ENCODE data around the gene C3.
"Not testable (repeated sequence)": the region's sequence is repeated elsewhere in the genome, so short reads cannot be mapped to it uniquely, and the experiment has no call there.

The C3 gene

DNA sequence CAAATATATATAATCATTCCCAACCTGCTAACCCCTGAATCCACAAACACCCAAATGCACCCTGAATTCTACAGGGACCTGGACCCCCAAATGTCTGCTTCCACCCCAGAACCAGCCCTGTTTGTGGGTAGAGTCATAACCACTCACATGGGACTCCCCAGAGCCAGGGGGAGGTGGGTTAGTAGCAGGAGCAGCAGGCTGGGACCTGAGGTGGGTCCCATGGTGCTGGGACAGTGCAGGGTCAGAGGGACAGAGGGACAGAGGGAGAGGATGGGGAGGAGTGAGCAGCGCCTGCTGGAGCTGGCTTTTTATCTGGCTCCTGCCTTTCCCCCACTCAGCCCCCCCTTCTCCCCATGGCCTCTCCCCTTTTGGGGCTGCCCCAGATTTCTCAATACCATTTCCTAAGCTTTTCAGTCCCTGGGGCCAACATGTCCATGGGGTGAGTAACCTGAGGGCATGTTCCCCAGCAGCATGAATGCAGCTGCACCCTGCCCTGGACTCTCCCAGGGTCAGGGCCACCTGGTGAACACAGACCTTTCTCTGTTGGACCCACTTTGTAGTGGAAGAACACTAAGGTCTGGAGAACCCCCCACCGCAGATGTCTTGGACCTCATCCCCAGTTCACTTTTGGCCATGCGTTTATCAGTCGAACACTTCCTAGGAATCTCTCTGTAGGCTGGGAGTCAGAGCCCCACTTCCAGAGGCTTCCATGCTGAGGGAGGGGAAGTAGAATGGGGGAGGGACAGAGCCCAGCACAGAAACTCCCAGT, at the start of gene C3:
Gene C3, minus strand, starts transcription at position 282 of the 769 bp plus-strand sequence. Its CDS starts 61 bp downstream, at position 221.
- DNase-seq = no peak

DNA sequence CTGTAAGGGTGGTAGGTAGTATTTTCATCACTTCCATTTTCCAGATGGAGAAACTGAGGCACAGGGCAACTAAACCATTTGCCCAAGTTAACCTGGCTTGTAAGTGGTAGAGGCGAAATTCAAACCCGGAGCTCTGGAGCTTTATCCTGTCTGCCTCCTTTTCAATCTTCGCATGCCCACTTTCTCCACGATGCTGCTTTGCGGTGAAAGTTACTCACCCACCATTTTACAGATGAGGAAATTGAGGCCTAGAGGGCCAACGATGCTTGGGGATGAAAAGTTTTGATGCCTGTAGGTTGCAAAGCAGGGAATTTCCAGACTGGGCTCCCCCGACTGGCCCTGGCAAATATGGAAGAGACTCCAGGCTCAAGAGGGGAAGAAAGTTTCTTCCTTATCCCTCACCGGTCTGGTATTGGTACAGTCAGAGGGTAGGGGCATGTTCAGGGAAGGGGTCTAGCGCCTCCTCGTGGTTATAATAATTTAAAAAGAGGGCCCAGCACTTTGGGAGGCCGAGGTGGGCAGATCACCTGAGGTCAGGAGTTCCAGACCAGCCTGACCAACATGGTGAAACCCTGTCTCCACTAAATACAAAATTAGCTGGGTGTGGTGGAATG, 48.7 kb upstream of the C3 start:
- no peak for DNase-seq

DNA sequence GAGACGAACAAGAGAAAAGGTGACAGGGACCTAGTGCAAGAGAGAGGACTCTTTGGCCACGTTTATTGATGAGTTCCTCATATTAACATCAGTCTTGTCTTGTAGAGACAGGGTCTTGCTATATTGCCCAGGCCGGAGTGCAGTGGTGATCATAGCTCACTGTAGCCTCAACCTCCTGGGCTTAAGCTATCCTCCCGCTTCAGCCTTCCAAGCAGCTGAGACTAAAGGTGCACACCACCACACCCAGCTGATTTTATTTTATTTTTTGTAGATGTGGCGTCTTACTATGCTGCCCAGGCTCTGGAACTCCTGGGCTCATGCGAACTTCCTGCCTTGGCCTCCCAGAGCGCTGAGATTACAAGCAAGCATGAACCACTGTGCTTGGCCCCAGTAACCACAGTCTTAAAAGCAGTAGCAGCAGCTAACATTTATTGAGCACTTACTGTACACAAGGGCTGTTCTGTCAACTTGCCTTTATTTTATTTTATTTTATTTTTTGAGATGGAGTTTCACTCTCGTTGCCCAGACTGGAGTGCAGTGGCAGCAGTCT, 47.9 kb upstream of the C3 start:
- DNase-seq = no peak

DNA sequence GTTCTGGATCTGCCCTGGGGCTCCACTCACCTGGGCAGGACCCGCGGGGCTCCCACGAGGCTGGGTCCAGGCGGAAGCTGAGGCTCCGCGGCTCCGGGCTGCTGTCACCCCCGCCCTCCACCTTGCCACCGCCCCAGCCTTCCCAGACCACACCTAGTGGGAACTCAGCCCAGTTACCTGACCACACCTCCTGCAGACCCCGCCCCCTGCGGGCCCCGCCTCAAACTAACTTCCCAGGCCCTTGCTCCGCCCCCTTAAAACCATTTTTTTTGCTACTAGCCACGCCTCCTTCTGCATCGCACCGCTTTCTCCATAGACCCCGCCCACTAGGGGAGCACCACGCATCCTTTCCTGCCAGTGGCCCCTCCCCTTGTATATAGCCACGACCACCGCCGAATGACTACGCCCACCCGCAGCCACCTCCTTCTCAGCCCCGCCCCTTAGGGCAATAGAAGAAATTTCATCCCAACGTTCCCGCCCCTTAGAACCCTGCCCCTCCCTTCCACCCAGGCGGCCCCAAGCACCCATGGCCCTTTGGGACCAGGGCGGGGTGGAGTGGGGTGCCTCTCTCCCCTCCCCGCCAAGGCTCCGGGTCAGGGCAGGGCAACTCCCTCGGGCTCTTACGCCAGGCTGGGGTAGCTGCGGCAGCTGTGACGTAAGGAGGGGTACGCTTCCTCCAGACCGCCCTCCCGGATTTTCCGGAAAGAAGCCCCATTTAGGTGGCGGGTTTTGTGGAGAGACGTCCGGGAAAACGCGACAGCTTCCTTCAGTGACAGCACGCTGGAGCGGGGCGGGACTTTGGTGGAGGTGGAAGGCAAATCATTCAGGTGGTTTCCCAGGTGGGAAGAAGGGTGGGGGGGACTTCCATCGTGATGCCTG, 47.1 kb upstream of the C3 start, which contains the start of gene SH2D3A:
Gene SH2D3A, minus strand, starts transcription at position 79 of the 879 bp plus-strand sequence. CDS start 3,687 bp downstream, outside the sequence.
- DNase-seq = peak; percentile 96 to 97

DNA sequence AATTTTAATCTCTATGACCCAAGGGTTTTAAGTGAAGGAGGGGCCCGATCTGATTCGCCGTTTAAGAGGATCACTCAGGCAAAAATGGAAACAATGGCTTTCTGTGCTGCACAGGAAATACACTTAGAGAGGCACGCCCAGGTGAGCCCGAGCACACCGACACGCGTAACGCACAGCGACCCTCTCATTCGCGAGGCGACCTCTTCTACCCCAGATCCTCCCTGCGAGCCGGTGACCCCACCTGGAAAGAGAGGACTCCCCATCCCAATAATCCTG, 46.6 kb upstream of the C3 start:
- no peak for DNase-seq

DNA sequence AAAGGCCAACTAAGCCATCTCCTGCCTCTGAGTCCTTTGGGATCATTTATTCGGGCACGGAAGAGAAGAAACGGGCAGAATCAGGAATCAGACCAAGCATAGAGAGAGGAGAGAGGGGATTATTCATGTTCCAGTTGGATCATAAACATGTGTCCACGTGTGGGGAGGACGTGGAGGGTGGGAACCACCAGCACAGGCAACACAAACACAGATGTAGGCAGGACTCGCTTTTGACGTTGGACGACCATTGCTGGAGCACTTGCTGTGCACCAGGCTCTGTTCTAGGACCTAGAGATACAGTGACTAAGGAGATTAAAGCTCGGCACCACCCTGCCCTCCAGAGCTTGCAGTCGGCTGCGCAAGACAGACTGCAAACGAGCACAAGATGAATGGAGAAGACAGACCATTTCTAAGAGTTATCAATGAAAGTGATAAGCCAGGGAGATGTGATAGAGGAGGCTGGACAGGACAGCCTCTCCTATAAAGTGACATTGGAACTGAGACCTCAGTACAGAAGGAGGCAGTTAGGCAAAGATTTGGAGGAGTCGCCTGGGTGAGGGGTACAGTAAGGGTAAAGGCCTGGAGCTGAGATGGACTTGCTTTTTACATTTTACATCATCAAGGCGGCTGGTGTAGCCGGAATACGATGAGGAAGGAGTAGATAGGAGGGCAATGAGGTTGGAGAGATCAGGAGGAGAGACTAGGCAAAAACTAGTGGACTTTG, 46.1 kb upstream of the C3 start:
- DNase-seq = no peak

DNA sequence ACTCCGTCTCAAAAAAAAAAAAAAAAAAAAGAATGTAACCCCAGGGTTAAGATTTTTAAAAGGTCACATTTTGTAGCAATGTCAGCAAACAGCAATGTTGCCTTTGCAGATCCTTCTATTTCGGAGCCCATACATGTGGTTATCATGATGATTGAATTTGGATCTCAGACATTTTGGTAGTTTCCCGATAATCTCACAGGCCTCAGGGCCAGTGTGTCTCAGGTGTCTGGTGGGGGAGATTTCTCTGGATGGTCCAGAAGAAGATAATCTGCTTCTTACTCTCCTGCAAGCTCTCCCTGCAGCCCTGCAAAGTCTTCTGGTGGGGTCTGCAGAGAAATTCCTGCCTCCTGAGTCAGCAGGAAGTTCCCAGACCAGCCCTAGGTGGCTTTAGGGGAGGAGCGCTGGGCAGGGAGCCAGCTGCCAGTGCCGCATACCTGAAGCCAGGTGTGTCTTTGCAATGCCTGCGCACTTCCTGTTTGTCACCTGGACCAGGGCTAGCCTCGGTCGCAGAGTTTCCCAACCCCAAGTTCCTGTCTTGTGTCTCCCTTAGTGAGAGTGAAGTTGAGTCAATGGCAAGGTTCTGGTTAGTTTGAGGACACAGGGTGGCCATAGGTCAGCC, 45.4 kb upstream of the C3 start:
- DNase-seq = no peak

DNA sequence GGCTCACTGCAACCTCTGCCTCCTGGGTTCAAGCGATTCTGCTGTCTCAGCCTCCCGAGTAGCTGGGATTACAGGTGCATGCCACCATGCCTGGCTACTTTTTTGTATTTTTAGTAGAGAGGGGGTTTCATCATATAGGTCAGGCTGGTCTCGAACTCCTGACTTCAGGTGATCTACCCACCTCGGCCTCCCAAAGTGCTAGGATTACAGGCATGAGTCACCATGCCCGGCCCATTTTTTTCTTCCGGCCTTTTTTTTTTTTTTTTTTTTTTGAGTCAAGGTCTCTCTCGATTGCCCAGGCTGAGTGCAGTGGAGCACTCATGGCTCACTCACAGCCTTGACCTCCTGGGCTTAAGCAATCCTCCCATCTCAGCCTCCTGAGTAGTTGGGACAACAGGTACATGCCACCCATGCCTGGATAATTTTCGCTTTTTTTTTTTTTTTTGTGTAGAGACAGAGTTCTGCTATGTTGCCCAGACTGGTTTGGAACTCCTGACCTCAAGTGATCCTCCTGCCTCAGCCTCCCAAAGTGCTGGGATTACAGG, 41.9 kb upstream of the C3 start:
- not testable (repeated sequence) for DNase-seq

DNA sequence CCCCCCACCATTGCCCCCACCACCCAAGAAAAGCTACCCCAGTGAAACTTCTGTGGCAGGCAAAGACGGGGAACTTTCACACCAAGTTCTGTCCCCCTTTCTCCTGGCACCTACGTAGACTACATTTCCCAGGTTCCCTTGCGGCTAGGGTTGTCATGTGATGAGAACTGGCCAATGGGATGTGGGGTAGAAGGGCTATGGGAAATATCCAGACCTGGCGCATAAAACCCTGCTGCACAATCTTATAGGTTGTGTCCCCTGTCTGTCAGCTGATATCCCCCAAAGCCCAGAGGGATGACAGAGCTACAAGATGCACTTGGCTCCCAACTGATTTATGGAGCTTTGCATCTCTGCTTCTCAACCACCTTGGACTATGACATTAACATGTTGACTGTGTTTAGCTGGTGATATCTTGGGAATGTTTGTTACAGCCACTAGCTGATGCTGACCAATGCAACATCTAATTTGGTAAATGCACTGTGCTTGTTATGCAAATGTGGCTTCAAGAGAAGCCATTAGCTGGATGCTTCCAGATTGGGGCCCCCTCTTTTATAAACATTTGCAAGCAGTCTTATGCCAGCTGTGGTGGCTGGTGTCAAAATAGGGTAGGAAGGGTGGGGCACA, 40.7 kb upstream of the C3 start:
- DNase-seq = no peak

DNA sequence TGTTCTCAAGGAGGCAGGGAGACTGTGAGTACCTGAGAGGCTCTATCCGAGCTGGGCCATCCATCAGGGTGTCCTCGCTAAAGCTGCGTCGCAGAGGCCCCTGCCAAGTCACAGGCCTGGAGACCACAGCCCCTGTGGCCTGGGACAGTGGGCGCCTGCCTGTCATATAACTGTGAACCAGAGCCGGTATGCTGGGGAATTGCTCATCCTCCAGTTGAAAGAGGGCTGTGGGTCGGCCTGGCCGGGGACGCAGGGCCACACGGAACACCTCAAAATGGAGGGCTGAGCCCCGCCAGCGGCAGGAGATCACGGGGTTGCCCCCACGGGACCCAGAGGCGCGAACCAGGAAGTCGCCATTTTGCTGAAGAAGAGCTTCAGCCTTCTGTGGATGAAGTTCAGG, 40.2 kb upstream of the C3 start:
- no peak for DNase-seq

DNA sequence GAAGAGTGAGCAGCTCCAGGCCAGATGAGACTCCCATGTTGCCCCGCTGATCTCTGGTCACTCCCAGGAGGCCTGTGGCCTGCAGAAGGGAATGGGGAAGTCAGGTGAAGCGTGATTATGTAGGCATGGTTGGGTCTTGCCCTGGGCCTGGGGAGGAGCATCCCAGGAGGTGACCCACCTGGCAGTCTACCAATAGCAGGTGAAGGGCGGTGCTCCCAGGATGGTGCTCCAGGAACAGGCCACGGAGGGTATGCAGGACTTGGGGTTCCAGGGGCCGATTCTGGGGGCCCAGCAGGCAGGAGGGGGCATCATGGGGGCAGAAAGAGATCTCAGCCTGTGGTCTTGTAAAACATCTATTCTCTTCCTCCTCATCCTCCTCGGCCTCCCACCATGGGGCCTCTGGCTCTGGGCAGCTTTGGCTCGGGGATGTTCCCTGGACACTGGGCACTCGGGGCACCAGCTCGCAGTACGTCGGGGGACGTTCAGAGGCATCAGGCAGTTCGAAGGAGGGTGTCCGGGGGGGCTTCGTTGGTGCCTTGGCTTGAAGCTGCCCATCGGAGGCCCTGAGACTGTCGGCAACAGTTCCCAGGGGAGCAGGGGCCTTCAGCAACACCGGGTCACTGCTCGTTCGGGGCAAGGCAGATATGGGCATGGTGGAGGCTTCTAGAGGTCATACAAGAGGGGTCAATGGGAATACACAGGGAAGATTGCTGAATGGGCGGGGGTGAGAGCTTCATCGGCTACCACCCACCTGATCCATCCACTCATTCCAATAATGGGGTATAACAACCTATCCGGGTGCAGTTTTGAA, 34.4 kb upstream of the C3 start:
- no peak for DNase-seq

DNA sequence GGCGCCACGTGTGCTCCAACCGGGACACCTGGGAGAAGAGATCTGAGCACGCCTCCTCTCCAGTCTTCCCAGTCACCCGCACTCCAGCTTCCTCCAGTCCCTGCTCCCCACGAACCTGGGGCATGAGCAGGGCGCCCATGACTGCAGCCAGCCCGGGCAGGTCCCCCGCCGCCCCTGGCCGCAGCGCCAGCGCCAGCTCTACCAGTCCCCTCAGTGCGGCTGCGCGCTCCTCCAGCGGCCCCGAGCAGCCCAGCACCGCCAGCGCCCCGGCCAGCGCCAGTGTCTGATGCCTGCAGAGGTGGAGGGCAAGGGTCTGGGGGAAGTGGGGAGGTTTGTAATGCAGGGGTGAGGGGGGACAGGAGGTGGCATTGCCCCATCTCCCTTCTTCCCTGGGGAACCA, 33.7 kb upstream of the C3 start:
- no peak for DNase-seq

DNA sequence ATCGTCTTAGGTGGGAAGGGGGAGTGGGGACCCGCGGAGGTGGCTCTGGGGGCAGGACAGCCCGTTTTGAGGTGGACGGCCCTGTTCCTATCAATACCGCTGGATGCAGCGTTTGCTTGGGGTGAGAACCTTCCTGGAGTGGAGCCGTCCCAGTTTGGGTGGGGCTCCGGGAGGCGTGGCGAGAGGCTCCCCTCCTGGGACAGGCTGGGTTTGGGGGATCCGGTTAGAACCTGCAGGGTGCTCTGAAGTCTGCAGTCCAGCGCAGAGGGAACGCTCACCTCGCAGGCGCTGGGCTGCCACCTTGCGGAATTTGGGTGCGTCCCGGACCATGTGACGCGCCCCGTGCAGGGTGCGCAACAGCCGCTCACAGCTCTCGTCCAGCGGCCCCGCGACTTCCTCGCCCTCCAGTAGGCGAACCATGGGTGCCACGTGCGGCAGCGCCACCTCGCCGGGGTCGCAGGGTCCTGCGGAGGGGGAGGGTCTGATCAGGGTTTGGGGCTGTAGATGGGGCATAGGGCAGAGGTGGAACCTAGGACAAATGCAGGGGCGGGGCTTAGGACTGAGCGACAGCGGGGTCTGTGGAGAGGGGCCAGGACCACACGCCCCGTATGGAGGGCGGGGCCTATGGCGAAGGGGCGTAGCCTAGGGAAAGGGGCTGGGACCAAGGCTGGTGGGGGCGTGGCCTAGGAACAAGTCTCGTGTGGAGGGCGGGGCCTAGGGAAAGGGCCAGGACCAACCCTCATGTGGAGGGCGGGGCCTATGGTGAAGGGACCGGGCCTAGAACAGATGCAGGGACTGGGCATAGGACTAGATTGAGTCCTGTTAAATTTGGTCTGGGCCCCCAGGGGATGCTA, 33.0 kb upstream of the C3 start:
- peak; percentile 72 to 84 for DNase-seq

DNA sequence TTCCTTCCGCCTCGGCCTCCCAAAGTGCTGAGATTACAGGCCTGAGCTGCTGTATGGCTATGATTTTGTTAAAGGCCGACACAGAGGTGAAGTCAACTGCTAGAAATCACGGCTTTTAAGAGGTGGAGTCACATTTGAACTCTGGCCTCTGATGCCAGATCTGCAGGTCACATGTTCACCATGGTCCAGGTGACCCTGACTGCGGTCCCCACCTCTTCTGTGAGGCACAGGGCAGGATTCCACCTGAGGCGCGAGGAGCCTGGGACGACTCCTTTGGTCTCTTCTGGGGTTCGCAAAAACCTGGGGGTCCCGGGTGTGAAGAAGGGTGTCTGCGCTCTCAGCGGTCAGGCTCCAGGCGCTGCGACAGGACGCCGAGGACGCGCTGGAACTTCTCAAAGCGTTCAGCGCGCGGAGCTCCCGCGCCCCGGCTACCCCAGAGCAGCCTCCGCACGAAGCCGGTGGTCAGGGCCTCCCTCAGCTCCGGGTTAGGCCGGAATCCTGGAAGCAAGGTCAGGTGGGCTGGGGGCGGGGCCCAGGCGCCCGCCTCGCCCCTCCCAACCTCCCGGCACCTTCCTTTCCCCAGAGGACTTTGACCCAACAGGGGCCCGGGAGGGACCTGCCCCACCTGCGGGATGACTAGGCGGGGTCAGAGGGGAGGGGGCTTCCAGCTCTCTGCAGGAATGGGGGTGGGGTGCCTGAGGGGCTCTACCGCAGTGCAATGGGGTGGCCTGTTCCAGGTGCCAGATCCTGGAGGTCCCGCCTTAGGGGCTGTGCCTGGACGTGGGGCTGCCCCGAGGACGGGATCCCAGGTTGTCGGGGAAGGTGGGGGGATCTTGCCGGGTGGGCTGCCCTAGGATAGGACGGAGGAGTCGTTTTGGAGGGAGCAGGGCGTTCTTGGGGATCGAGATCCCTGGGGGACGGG, 32.1 kb upstream of the C3 start:
- DNase-seq = no peak

DNA sequence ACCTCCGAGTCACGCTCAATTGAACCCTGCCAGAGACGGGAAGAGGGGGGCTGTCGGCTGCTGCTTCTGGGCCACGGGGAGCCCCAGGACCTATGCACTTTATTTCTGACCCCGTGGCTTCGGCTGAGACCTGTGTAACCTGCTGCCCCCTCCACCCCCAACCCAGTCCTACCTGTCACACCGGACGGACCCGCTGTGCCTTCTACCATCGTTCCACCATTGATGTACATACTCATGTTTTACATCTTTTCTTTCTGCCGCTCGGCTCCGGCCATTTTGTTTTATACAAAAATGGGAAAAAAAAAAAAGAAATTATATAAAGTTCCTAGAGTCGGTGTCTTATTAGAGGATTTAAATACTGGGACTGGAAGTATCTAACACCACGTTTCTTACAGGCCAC, 30.7 kb upstream of the C3 start:
- DNase-seq = no peak

DNA sequence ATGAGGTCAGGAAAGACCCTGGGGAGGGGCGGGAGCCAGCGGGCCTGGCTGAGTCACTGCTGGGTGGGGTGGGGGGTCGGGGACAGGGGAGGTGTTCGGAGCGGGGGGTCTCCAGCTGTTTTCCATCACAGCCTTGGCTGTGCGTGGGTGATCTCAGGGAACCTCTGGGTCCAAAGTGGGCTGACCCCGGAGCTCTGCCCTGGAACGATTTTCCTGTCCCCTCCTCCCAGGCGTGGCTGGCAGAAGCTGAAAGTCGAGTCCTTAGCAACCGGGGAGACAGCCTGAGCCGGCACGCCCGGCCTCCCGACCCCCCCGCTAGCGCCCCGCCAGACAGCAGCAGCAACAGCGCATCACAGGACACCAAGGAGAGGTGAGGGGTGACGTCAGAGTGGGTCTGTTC, 29.6 kb upstream of the C3 start:
- DNase-seq = no peak

DNA sequence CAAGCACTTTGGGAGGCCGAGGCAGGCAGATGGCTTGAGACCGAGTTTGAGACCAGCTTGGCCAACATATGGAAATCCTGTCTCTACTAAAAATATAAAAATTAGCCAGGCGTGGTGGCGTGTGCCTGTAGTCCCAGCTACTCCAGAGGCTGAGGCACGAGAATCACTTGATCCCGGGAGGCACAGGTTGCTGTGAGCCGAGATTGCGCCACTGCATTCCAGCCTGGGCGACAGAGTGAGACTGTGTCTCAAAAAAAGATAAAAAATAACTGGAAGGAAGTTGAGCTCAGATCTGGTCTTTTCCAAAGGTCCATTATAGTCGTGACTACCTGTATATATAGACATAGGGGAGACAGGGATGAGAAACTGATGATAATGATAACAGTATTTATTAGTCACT, 28.1 kb upstream of the C3 start:
- not testable (repeated sequence) for DNase-seq

DNA sequence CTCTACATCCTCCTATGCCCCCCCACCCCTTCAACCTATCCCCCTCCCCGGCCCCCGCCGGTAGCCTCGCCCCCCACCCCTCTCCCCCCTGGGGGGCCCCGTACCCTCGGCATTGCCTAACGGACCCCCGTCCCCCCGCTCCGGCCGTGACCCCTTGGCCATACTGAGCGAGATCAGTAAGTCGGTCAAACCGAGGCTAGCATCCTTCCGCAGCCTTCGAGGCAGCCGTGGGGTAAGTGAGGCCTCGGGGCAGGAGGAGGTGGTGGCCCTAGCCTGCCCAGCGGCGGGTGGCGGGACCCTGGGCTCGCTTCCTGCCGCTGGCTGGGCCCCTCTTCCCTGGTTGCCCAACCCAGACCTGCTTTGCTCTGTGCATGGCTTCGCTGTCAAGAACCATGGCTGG, 25.5 kb upstream of the C3 start:
- no peak for DNase-seq

Data from activated CD4-positive, alpha-beta T cell treated with anti-CD3 and anti-CD28 coated beads for 4 hours (primary cell).